ENCODE data around the gene TRIM2. TPM values are rescaled to one million over a fixed set of nuclear protein-coding genes. Genes with fewer than 3 reads are reported as not detected.

Gene TRIM2
- total RNA-seq, 1 experiment from 2014 or later = 87.0 TPM

DNA sequence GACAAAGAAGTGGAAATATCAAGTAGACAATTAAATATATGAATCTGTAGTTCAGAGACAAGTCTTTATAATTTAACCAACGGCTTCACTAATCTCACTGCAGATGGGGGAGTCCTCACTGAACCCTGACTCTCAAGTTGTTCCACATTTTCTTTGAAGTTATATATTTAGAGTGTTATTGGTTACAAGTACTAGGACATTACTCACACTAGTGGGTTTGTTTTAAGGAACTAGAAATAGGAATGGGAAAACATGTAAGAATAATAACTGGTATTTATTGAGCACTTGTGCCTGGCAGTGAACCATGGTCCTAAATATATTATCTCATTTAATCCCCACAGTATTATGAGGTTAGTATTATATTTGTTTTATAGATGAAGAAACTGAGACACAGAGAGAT is 162.2 kb downstream of the TRIM2 start:
- Histone ChIP-seq H3K27me3 (ENCODE audit: insufficient read depth, low read depth) (no peaks in the 10 kb centered on the region), H3K36me3 (ENCODE audit: low read depth) (0 out of 2 replicates have a peak, but pooled peaks cover 4% of the 10 kb centered on the region), H2AFZ (no peak overlapping the region), H3K4me1 (replicated peaks; ENCODE audit: insufficient read depth) (no peaks in the 10 kb centered on the region), H4K20me1 (ENCODE audit: insufficient read depth) (no peaks in the 10 kb centered on the region), H3F3A (ENCODE audit: insufficient read depth, low read depth) (no peaks in the 10 kb centered on the region), H3K4me2 (no peak overlapping the region), H3K27ac (no peak overlapping the region), H3K4me3 (no peak overlapping the region), H3K9me3 (ENCODE audit: insufficient read depth, low read depth) (no peaks in the 10 kb centered on the region), H3K79me2 (ENCODE audit: low read depth) (no peaks in the 10 kb centered on the region), H3K9me2 (ENCODE audit: insufficient read depth) (no peaks in the 10 kb centered on the region)
- intact Hi-C loops (cut with micrococcal nuclease; ENCODE audit: unreplicated experiment) = no loop called here
- DNase-seq = no peak
- TF ChIP-seq EZH2 (IDR thresholded peaks at IDR 0.05; ENCODE audit: low read depth) = no peak
- TF ChIP-seq, protein P1, sequence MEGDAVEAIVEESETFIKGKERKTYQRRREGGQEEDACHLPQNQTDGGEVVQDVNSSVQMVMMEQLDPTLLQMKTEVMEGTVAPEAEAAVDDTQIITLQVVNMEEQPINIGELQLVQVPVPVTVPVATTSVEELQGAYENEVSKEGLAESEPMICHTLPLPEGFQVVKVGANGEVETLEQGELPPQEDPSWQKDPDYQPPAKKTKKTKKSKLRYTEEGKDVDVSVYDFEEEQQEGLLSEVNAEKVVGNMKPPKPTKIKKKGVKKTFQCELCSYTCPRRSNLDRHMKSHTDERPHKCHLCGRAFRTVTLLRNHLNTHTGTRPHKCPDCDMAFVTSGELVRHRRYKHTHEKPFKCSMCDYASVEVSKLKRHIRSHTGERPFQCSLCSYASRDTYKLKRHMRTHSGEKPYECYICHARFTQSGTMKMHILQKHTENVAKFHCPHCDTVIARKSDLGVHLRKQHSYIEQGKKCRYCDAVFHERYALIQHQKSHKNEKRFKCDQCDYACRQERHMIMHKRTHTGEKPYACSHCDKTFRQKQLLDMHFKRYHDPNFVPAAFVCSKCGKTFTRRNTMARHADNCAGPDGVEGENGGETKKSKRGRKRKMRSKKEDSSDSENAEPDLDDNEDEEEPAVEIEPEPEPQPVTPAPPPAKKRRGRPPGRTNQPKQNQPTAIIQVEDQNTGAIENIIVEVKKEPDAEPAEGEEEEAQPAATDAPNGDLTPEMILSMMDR (conservative IDR thresholded peaks at IDR 0.05) = no peak
- ChIA-PET POLR2A (ENCODE audit: unreplicated experiment) (no interaction called here), CTCF (no interaction called here)
- no TSS peak for BruUV-seq (replicated peaks)

DNA sequence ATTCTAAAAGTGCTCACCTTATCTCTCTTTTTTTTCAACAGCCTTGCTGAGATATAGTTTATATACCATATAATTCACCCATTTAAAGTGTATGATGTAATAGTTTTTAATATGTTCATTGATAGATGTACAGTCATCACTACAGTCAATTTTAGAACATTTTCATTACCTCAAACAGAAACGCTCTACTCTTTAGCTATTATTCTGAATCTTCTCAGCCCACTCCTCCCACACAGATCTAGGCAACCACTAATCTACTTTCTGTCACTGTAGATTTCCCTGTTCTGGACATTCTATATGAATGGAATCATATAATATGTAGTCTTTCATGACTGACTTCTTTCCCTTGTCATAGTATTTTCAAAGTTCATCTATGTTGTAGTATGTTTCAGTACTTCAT is 162.8 kb downstream of the TRIM2 start:
- intact Hi-C loops (cut with micrococcal nuclease; ENCODE audit: unreplicated experiment) = no loop called here
- H3K4me3 ChIP-seq = no peak overlapping the region
- ChIA-PET POLR2A (ENCODE audit: unreplicated experiment) (interaction anchor here (0.7 kb wide), 1 partner anchor 180 kb away, joined by 3 read pairs; no protein-coding TSS in a partner anchor), CTCF (no interaction called here)
- 0 out of 2 replicates have a peak, but pooled peaks cover 4% of the 10 kb centered on the region for H3K36me3 ChIP-seq (ENCODE audit: low read depth)
- H3K4me2 ChIP-seq = no peak overlapping the region
- no peaks in the 10 kb centered on the region for H4K20me1 ChIP-seq (ENCODE audit: insufficient read depth)
- H3K9me2 ChIP-seq (ENCODE audit: insufficient read depth) = no peaks in the 10 kb centered on the region
- no peak for DNase-seq
- H3K9me3 ChIP-seq (ENCODE audit: insufficient read depth, low read depth) = no peaks in the 10 kb centered on the region
- no peaks in the 10 kb centered on the region for H3K79me2 ChIP-seq (ENCODE audit: low read depth)
- H3F3A ChIP-seq (ENCODE audit: insufficient read depth, low read depth) = no peaks in the 10 kb centered on the region
- H3K27ac ChIP-seq = no peak overlapping the region
- no peak for TF ChIP-seq EZH2 (IDR thresholded peaks at IDR 0.05; ENCODE audit: low read depth)
- TF ChIP-seq, protein P1 (conservative IDR thresholded peaks at IDR 0.05) = no peak
- no TSS peak for BruUV-seq (replicated peaks)
- H3K4me1 ChIP-seq (replicated peaks; ENCODE audit: insufficient read depth) = no peaks in the 10 kb centered on the region
- H2AFZ ChIP-seq = no peak overlapping the region
- no peaks in the 10 kb centered on the region for H3K27me3 ChIP-seq (ENCODE audit: insufficient read depth, low read depth)

DNA sequence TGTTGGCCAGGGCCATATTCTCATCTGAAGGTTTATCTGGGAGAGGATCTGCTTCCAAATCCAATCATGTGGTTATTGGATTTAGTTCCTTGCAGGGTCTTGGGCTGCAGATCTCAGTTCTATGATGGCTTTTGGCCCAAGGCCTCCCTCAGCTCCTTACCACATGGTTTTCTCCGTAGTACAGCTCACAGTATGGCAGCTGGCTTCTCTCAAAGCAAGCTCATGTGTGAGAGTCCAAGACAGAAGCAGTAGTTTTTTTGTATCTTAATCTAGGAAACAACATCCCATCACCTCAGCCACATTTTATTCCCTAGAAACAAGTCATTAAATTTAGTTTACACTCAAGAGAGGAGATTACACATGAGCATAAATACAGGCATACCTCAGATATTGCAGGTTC is 164.8 kb downstream of the TRIM2 start:
- no peaks in the 10 kb centered on the region for H4K20me1 ChIP-seq (ENCODE audit: insufficient read depth)
- BruUV-seq (replicated peaks) = no TSS peak
- H3K9me2 ChIP-seq (ENCODE audit: insufficient read depth) = no peaks in the 10 kb centered on the region
- TF ChIP-seq, protein P1 (conservative IDR thresholded peaks at IDR 0.05) = no peak
- intact Hi-C loops (cut with micrococcal nuclease; ENCODE audit: unreplicated experiment) = no loop called here
- no peak overlapping the region for H3K4me3 ChIP-seq
- no peak overlapping the region for H3K27ac ChIP-seq
- no peaks in the 10 kb centered on the region for H3K27me3 ChIP-seq (ENCODE audit: insufficient read depth, low read depth)
- ChIA-PET CTCF (no interaction called here), POLR2A (ENCODE audit: unreplicated experiment) (no interaction called here)
- 0 out of 2 replicates have a peak, but pooled peaks cover 4% of the 10 kb centered on the region for H3K36me3 ChIP-seq (ENCODE audit: low read depth)
- DNase-seq = no peak
- no peaks in the 10 kb centered on the region for H3K9me3 ChIP-seq (ENCODE audit: insufficient read depth, low read depth)
- H2AFZ ChIP-seq = no peak overlapping the region
- H3K4me1 ChIP-seq (replicated peaks; ENCODE audit: insufficient read depth) = no peaks in the 10 kb centered on the region
- H3F3A ChIP-seq (ENCODE audit: insufficient read depth, low read depth) = no peaks in the 10 kb centered on the region
- no peak overlapping the region for H3K4me2 ChIP-seq
- no peaks in the 10 kb centered on the region for H3K79me2 ChIP-seq (ENCODE audit: low read depth)

Data from PC-9 (cell line).